Keratinocyte (primary cell): ENCODE results near the gene SHCBP1L. TPM values are rescaled to one million over a fixed set of nuclear protein-coding genes. Genes with fewer than 3 reads are reported as not detected.

Experiments used
- DNase-seq: peaks from one replicate; pipeline ENCODE4 v3.0.0-alpha.2; 2011; ENCODE audit warnings: low read depth, missing footprints, low spot score
- FAIRE-seq: peaks from 2 replicates; lab custom pipeline; 2011; peaks lifted over from hg19 to GRCh38; lab: Jason Lieb, UNC
- H2AFZ ChIP-seq: 2 replicates; pipeline ENCODE4 v1.6.0; 2012; ENCODE audit warnings: low read length, control low read depth, inconsistent platforms; ENCODE audit not compliant: control insufficient read depth
- H3K27ac ChIP-seq: 2 replicates; pipeline ENCODE4 v1.5.1; 2011; ENCODE audit warnings: low read length; ENCODE audit not compliant: control insufficient read depth, insufficient read depth
- H3K27me3 ChIP-seq: 3 replicates; pipeline ENCODE4 v1.6.0; 2011; ENCODE audit warnings: low read length; ENCODE audit not compliant: control insufficient read depth, insufficient read depth; ENCODE audit errors: extremely low read depth
- H3K36me3 ChIP-seq, 2 experiments: 2 replicates in 1 of 2; 3 replicates in 1 of 2; pipeline ENCODE4 v1.5.1; 2011; ENCODE audit warnings: low read length in 2 of 2, mild to moderate bottlenecking in 1 of 2; ENCODE audit not compliant: control insufficient read depth in 2 of 2, insufficient read depth in 2 of 2; ENCODE audit errors: extremely low read depth in 1 of 2
- H3K4me1 ChIP-seq: 3 replicates; pipeline ENCODE4 v1.5.1; 2011; ENCODE audit warnings: low read length; ENCODE audit not compliant: control insufficient read depth, insufficient read depth; ENCODE audit errors: extremely low read depth
- H3K4me2 ChIP-seq: 3 replicates; pipeline ENCODE4 v1.6.0; 2011; ENCODE audit warnings: low read depth, low read length; ENCODE audit not compliant: control insufficient read depth, insufficient read depth; ENCODE audit errors: extremely low read depth
- H3K4me3 ChIP-seq, 3 experiments: fragments of 200-600 bp in 1 of 3; sonication (generic) in 1 of 3; 2 replicates in 2 of 3; 3 replicates in 1 of 3; pipeline ENCODE4 v1.5.1; 2011 to 2016; ENCODE audit warnings: low read length in 3 of 3, mild to moderate bottlenecking in 3 of 3, control low read depth in 2 of 3, inconsistent platforms in 1 of 3, low read depth in 1 of 3, mixed read lengths in 1 of 3, mixed run types in 1 of 3, moderate library complexity in 1 of 3; ENCODE audit not compliant: control insufficient read depth in 2 of 3, insufficient read depth in 2 of 3; ENCODE audit errors: extremely low read depth in 1 of 3
- H3K79me2 ChIP-seq: 2 replicates; pipeline ENCODE4 v1.6.0; 2012; ENCODE audit warnings: low read length; ENCODE audit not compliant: control insufficient read depth, insufficient read depth
- H3K9ac ChIP-seq: 3 replicates; pipeline ENCODE4 v1.6.0; 2011; ENCODE audit warnings: low read length; ENCODE audit not compliant: control insufficient read depth, insufficient read depth; ENCODE audit errors: extremely low read depth
- H3K9me1 ChIP-seq: 3 replicates; pipeline ENCODE4 v1.6.0; 2011; ENCODE audit warnings: low read length; ENCODE audit not compliant: control insufficient read depth, insufficient read depth; ENCODE audit errors: extremely low read depth
- H3K9me3 ChIP-seq: 2 replicates; pipeline ENCODE4 v1.5.1; 2012; ENCODE audit warnings: low read depth, low read length; ENCODE audit not compliant: control insufficient read depth
- H4K20me1 ChIP-seq: 3 replicates; pipeline ENCODE4 v1.6.0; 2011; ENCODE audit warnings: low read length; ENCODE audit not compliant: control insufficient read depth, insufficient read depth; ENCODE audit errors: extremely low read depth
- CTCF ChIP-seq, 3 experiments: IDR thresholded peaks in 1 of 3; conservative IDR thresholded peaks in 1 of 3; optimal IDR thresholded peaks in 1 of 3; 2 replicates in 2 of 3; 3 replicates in 1 of 3; pipeline versions ENCODE3 to v1.5.1; 2011; ENCODE audit warnings: low read length in 3 of 3, mild to moderate bottlenecking in 3 of 3, moderate library complexity in 2 of 3, control low read depth in 1 of 3, inconsistent platforms in 1 of 3; ENCODE audit not compliant: insufficient read depth in 2 of 3; ENCODE audit errors: extremely low read depth in 1 of 3
- EZH2 ChIP-seq: IDR thresholded peaks from one replicate; pipeline ENCODE4 v1.6.1; 2012; ENCODE audit warnings: inconsistent platforms, mild to moderate bottlenecking, low read length, moderate library complexity
- dilution Hi-C: fragments of 300-500 bp; cut with MboI; formaldehyde crosslinking; loops from one replicate; pipeline ENCODE4 v1.7.0; 2020; ENCODE audit warnings: low sequenced_read_pairs; ENCODE audit not compliant: extremely low pct_ligation_motif_present
- polyA plus RNA-seq, 5 experiments: library from polyadenylated mRNA; depleted of rRNA in 3 of 5; stranded (reverse) in 3 of 5; stranded (forward) in 1 of 5; unstranded in 1 of 5; fragments of >200 nt; gene quantifications; 1 replicate in 1 of 5; 2 replicates in 3 of 5; 3 replicates in 1 of 5; pipeline versions ENCODE4 v1.2.1 to v1.2.3, GENCODE V29; 2011 to 2012; ENCODE audit warnings: missing spikeins in 2 of 5, low read depth in 1 of 5, low replicate concordance in 1 of 5

Gene SHCBP1L
- polyA plus RNA-seq, 1 donor (not counting 4 experiments of a cell fraction or from before 2014, with no cell fraction given): not detected

DNA sequence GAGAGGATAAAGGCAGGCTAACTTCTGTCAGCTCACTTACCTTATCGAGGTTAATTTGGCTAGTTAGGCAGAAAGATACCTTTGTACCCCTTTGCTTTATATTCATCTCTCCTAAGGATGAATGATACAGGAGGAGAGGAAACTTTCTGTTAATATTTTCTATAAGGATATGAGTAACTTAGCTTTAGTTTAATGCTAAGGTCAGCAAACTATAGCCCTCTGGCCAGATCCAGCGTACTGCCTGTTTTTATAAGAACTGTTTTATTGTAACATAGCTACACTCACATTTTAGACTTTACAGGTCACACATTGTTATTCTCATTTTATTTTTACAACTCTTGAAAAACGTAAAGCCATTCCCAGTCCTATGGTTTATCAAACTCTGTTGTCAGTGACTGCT lies 95.8 kb downstream of the SHCBP1L start:
- H3K9ac ChIP-seq: no peak overlapping the region
- H3K4me1 ChIP-seq: no peaks in the 10 kb centered on the region
- H3K79me2 ChIP-seq: peaks cover 38% of the 10 kb centered on the region
- no peaks in the 10 kb centered on the region for H3K9me1 ChIP-seq
- H2AFZ ChIP-seq: no peak overlapping the region
- H3K36me3 ChIP-seq: peaks cover 34 to 74% of the 10 kb centered on the region in 2 experiments
- no peaks in the 10 kb centered on the region for H3K27me3 ChIP-seq
- H3K9me3 ChIP-seq: no peaks in the 10 kb centered on the region
- no peak overlapping the region for H3K4me3 ChIP-seq
- FAIRE-seq (no peak), DNase-seq (no peak)
- dilution Hi-C loops: no loop called here
- no peak overlapping the region for H3K27ac ChIP-seq
- no peak overlapping the region for H3K4me2 ChIP-seq
- peaks cover 6% of the 10 kb centered on the region for H4K20me1 ChIP-seq
- no peak for TF ChIP-seq EZH2
- TF ChIP-seq CTCF (optimal IDR thresholded peaks at IDR 0.05 in 1 of 3, IDR thresholded peaks at IDR 0.05 in 1 of 3, conservative IDR thresholded peaks at IDR 0.05 in 1 of 3; ENCODE audit: extremely low read depth in 1 of 3, insufficient read depth in 2 of 3, low read length in 3 of 3): no peak

- dilution Hi-C loops: no loop called here
- H3K9me3 ChIP-seq: no peaks in the 10 kb centered on the region
- no peak for FAIRE-seq
- TF ChIP-seq CTCF (optimal IDR thresholded peaks at IDR 0.05 in 1 of 3, IDR thresholded peaks at IDR 0.05 in 1 of 3, conservative IDR thresholded peaks at IDR 0.05 in 1 of 3; ENCODE audit: extremely low read depth in 1 of 3, insufficient read depth in 2 of 3, low read length in 3 of 3): no peak
- no peak for TF ChIP-seq EZH2
- no peaks in the 10 kb centered on the region for H3K4me1 ChIP-seq
- no peak overlapping the region for H2AFZ ChIP-seq
- no peak for DNase-seq
- H3K9me1 ChIP-seq: no peaks in the 10 kb centered on the region
- no peak overlapping the region for H3K27ac ChIP-seq
- H3K4me3 ChIP-seq: no peak overlapping the region
- H3K79me2 ChIP-seq: peaks cover 43% of the 10 kb centered on the region
- H3K9ac ChIP-seq: no peak overlapping the region
- H4K20me1 ChIP-seq: peaks cover 11% of the 10 kb centered on the region
- H3K36me3 ChIP-seq: peaks cover 32 to 72% of the 10 kb centered on the region in 2 experiments
- no peaks in the 10 kb centered on the region for H3K27me3 ChIP-seq
- no peak overlapping the region for H3K4me2 ChIP-seq
Measured at GRCh38 chr1:182855911-182856310, 97.1 kb downstream of the SHCBP1L start.
